Chondrocyte (in vitro differentiated cells): ENCODE results near the gene PBX4. TPM values are rescaled to one million over a fixed set of nuclear protein-coding genes. Genes with fewer than 3 reads are reported as not detected.

Source experiments
- DNase-seq: peaks from one replicate; pipeline ENCODE4 v3.0.0; 2021; ENCODE audit warnings: mixed read lengths, low spot score
- H3K27ac Mint-ChIP-seq: one replicate; pipeline ENCODE4 v1.8.0; 2021; ENCODE audit warnings: mild to moderate bottlenecking, moderate library complexity, mixed read lengths; ENCODE audit not compliant: unreplicated experiment
- H3K27me3 Mint-ChIP-seq: 2 replicates; pipeline ENCODE4 v1.8.0; 2021; ENCODE audit warnings: low read depth, mixed read lengths
- H3K36me3 Mint-ChIP-seq: 2 replicates; pipeline ENCODE4 v1.8.0; 2021; ENCODE audit warnings: low read depth, mixed read lengths
- H3K4me1 Mint-ChIP-seq: 2 replicates; pipeline ENCODE4 v1.8.0; 2021; ENCODE audit warnings: low read depth, mild to moderate bottlenecking, mixed read lengths
- H3K4me3 Mint-ChIP-seq: one replicate; pipeline ENCODE4 v1.8.0; 2021; ENCODE audit warnings: mild to moderate bottlenecking, moderate library complexity, mixed read lengths; ENCODE audit not compliant: unreplicated experiment
- H3K9me3 Mint-ChIP-seq: 2 replicates; pipeline ENCODE4 v1.8.0; 2021; ENCODE audit warnings: low read depth, mixed read lengths
- CTCF ChIP-seq: fragments of 200-600 bp; sonication (generic); IDR thresholded peaks from 2 replicates; pipeline ENCODE4 v1.5.0; 2021; ENCODE audit warnings: antibody characterized with exemption, mild to moderate bottlenecking, moderate library complexity
- total RNA-seq: library from RNA; stranded (reverse); gene quantifications from 3 replicates; pipeline ENCODE4 v1.2.1, GENCODE V29; 2021

Gene PBX4
- total RNA-seq, 1 donor from 2014 or later = 1.2 TPM

DNA sequence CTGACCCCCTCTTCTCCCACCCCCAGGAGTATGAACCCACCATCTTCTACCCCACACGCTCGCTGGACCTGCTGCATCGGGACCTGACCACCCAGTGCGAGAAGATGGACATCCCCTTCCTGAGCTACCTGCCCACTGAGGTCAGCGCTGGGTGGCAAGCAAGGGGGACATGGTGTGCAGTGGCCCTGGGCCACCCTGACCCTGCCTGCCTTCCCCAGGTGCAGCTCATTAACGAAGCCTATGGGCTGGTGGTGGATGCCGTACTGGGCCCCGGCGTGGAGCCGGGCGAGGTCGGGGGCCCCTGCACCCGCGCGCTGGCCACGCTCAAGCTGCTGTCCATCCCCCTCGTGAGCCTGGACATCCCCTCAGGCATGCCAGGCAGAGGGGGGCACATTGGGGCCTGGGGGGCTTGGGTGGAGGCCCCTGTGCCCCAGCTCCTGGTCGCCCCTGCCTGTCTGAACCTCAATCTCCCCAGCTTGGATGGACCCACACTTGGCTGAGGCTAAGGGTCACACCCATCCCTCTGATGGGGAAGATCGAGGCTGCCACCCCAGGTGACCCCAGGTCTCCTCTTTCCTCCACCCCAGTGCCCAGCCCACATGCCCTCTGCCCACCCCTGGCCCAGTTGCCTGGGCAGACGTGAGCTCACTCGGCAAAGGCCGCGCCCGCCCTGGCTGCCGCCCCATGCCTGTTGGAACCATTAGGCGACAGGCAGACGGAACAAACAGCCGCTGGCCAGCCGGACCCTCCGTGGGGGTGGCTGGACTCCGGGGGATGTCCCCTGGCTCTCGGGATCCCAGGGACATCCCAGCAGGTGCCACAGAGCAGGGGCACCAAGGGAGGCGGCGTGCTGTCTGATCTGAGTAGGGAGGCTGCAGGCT lies 82.9 kb downstream of the PBX4 start:
- no peaks in the 10 kb centered on the region for H3K36me3 Mint-ChIP-seq
- peak overlapping the region; percentile 41 for H3K27ac Mint-ChIP-seq
- H3K9me3 Mint-ChIP-seq = no peaks in the 10 kb centered on the region
- peaks cover 30% of the 10 kb centered on the region for H3K4me1 Mint-ChIP-seq
- no peak overlapping the region for H3K4me3 Mint-ChIP-seq
- no peak for TF ChIP-seq CTCF
- H3K27me3 Mint-ChIP-seq = peaks cover 3% of the 10 kb centered on the region
- no peak for DNase-seq

DNA sequence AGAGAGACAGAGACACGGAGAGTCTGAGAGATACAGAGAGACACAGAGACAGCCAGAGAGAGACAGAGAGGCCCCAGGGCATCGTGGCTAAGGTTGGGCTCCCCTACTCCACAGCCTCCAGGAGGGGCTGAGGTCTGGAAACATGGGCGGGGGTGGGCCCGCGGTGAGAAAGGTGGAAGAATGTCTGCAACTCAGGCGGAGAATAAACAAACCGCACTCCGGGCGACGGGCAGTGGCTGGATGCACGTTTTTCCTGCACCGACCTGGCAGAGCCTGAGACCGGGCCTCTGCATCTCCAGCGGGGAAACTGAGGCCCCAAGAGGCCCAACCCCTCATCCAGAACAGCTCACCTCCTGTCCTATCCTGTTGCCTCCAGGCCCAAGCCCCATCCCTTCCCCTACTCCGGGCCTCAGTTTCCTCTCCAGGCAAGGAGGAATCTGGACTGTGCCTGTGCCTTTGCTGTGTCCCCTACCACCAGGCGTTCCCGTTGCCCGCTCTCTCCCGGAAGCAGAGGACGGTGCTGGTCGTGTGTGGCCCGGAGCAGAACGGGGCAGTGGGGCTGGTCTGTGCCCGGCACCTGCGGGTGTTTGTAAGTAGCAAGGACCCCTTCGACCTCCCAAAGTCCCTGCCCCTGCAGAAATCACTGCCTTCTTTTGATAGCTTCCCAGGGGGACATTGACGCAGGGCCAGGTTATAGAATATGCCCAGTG lies 83.8 kb downstream of the PBX4 start:
- Mint-ChIP-seq H3K4me1 (peaks cover 39% of the 10 kb centered on the region), H3K27ac (no peak overlapping the region), H3K9me3 (no peaks in the 10 kb centered on the region), H3K4me3 (no peak overlapping the region), H3K27me3 (peaks cover 3% of the 10 kb centered on the region), H3K36me3 (no peaks in the 10 kb centered on the region)
- no peak for TF ChIP-seq CTCF
- no peak for DNase-seq

- Mint-ChIP-seq H3K27me3 (peaks cover 2% of the 10 kb centered on the region), H3K4me3 (no peak overlapping the region), H3K27ac (peak overlapping the region; percentile 39), H3K36me3 (no peaks in the 10 kb centered on the region), H3K9me3 (no peaks in the 10 kb centered on the region), H3K4me1 (peaks cover 44% of the 10 kb centered on the region)
- TF ChIP-seq CTCF = no peak
- DNase-seq = no peak
Measured at GRCh38 chr19:19533841-19534240, 84.6 kb downstream of the PBX4 start.

DNA sequence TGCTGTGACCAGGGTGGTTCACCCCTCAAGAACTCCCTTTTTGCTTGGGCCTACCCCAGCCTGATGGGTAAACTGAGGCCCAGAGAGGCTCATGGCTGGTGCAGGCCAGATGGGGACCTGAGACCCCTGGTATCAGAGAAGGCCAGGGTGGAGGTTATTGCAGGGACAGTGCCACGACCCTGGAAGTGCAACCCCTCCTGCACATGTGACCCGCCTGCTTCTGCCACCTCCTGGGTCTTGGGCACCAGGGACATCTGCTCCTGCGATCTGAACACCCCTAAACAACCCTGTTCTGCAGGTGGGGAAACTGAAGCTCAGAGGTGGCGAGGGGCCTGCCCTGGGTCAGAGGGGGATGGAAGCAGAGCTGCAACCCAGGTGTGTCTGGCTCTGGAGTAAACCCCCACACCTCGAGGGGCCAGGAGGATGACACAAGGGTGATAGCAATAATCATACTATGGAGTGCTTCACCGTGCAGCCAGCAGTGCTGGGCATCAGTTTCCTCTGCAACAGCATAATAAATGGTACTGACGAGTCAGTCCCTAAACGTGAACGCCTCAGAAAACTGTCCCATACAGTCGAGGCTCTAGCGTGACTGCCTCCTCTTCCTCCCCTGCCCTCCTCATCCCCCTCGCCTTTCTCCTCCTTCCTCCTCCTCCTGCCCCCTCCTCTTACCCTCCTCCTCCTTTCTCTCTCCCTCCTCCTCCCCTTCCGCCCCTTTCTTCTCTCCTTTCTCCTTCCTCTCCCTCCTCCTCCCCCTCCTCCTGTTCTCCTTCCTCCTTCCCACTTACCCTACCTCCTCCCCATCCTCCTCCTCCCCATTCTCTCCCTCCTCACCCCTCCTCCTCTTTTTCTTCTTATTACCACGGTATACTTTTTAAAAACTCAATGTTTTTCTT lies 85.4 kb downstream of the PBX4 start:
- peaks cover 39% of the 10 kb centered on the region for H3K4me1 Mint-ChIP-seq
- H3K4me3 Mint-ChIP-seq = no peak overlapping the region
- no peak overlapping the region for H3K27ac Mint-ChIP-seq
- DNase-seq = no peak
- no peaks in the 10 kb centered on the region for H3K9me3 Mint-ChIP-seq
- no peak for TF ChIP-seq CTCF
- H3K27me3 Mint-ChIP-seq = no peaks in the 10 kb centered on the region
- no peaks in the 10 kb centered on the region for H3K36me3 Mint-ChIP-seq
